GM21360 (cell line): ENCODE results near the gene GARNL3.

Experiments
- ATAC-seq: cut with Tn5 transposase; IDR thresholded peaks from one replicate; pipeline ENCODE4 v1.9.1; 2021; ENCODE audit warnings: mild to moderate bottlenecking, moderate library complexity; ENCODE audit not compliant: unreplicated experiment

The GARNL3 gene

DNA sequence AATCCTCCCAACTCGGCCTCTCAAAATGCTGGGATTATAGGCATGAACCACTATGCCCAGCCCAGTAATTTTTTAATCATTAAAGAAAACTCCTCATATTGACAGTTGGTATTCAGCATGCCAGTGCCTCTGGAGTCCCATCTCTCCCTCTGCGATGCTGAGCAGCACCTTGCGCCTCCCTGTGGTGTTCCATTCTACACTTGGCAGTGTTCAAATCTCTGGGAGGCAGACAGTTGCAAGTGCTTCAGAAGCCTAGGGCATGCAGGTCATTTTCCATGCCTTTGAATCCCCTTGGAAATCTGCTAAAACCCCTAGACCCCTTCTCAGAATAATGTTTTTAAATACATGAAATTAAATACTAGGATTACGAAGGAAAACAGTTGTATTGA is 41.3 kb downstream of the GARNL3 start:
- no peak for ATAC-seq

DNA sequence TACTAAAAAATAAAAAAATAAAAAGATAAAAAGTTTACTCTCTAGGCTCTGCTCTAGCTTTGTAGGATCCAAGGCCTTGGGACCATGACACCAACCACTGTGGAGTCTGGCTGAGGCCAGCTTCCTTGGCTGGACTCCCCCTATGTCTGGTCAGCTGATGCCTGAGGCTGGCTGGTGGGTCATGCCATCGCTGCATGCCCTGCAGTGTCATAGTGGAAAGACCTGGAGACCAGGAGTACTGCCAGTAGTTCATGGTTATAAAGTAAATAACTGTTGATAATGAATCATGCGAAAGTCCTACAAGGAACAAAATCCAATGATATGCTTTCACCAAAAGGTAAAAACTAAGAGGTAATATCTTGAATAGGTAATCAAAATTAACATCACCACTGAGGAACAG is 43.2 kb downstream of the GARNL3 start:
- ATAC-seq: no peak

DNA sequence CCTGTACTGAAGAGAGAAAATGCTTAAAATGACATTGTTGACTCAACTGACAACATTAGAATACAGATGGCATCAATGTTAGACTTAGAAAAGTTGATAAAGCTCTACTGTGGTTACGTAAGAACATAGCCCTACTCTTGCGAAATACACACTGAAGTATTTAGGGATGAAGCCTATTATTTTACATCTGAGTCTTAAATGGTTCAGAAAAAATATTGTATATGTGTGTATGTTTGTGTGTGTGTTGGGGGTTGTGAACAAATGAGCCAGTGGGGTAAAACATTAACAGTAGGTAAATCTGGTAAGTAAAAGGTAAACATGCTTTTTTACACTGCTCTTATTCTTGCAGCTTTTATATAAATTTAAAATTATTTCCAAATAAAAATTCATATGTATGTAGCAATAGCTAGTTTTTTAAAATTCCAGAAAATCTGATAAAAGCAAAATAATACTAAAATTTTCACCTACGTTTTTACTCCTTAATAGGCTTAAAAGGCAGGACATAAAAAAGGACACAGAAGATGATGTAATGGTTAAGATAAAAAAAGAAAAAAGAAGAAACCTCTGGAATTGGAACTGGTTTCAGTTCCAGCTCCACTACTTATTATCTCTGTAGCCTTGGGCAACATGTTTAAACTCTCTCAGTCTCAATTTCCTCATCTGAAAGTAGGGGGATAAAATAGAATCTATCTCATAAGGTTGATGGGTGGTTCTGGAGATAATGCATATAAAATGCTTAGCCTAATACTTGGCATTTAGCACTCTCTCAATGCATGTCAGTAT is 44.3 kb downstream of the GARNL3 start:
- no peak for ATAC-seq

DNA sequence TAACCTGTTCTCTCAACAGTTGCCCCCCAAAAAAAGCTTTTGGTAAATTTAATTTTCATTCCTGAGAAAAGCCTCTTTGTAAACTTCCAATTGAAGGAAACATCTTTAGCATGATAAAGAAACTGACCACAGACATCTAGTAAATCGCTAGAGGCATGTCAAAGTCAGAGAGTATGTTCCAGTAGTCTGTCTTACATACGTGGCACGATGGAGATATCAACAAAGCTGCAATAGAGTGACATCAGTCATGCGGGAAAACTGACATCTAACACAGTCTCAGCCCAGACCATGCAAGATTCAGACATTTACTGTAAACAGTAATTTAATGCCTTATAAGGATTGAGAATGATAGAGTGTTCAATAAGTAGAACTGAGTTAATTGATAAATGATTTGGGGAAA is 45.1 kb downstream of the GARNL3 start:
- no peak for ATAC-seq

DNA sequence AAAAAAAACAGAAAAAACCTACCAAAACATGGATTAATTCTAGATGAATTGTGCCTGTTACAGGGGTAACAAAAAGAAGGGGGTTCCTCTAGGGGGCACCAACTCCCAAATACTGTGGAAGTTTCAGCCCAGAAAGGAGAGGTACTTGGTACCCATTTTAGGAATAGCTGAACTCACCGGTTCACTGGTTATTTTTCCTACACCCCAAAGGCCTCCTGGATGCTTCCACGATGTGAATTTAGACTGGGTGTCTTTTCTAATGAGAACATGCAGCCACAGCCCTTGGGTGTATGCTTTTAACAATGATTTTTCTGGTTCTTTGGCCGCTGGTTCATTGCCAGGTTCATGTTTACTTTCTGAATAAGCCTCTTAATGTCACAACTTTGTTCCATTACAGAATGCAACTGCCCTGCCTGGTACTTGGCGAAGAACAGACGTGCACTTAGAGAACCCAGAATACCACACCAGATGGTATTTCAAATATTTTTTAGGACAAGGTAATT is 46.7 kb downstream of the GARNL3 start:
- ATAC-seq: no peak

DNA sequence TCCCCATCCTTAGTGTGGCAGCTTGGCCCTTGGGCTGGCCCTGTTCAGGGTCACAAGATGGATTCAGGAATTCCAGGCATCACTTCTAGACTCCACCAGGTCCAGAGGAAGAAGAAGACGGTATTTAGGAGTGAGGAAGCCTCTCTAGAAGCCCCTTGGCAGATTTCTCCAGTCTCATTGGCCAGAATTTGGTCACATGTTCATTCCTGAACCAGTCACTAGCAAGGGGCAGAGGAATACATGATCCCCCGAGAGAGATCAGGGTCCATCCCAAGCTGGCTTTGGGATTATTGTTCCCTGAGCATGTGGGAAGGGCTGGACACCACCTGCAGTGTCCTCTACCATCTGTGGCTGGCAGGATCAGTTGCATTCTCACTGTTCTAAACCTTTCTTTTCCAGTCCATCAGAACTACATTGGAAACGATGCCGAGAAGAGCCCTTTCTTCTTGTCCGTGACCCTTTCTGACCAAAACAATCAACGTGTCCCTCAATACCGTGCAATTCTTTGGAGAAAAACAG is 48.5 kb downstream of the GARNL3 start:
- ATAC-seq: no peak

DNA sequence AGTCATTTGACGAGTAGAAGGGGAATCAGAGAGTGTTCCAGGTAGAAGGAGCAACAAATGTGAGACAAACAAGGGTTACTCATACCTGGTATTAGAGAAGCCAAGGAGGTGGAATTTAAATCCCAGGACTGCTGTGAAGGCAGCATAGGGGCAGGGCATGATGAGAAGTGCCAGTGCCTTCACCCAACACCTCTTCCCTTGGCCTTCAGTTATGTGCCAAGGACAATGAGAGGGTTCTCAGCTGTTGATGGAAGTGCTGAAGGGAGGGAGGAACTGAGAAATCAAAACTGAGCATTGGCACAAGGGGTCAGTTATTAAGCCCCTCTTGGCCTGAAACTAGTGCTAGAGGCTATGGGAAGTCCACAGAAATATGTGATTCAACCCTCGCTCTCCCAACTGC is 50.3 kb downstream of the GARNL3 start:
- no peak for ATAC-seq

DNA sequence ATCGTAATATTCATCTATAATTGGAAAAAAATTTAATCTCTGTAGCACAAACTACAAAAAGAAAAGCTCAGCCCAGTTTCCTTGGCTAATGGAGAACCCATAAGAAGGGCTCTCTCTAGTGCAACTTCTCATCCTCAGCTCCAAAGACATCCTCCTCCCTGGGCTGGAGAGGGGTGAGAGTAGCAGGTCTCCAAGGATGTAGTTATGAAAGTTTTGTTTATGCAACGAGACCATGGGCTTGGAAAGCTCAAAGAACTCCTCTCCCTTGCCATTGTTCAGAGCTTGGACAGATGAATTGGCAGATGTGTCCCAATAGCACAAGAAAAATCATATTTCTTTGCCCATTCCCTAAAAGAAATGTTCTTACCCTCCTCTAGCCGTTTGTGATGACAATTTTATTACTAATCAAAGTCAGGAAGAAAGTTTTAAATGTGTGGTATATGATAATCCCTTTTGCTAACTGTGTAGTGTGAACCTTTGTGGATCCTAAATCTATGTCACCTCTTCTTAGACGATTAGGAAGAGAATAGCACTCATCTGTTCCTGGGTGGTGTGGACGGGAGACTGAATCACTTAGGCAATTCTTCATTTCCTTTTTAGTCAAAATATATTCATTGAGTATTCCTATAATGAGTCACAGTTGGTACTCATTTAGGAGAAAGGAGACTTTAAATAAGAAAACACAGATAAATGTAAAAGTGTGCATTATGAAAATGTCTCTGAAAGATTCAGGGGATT is 52.2 kb downstream of the GARNL3 start:
- ATAC-seq: no peak

DNA sequence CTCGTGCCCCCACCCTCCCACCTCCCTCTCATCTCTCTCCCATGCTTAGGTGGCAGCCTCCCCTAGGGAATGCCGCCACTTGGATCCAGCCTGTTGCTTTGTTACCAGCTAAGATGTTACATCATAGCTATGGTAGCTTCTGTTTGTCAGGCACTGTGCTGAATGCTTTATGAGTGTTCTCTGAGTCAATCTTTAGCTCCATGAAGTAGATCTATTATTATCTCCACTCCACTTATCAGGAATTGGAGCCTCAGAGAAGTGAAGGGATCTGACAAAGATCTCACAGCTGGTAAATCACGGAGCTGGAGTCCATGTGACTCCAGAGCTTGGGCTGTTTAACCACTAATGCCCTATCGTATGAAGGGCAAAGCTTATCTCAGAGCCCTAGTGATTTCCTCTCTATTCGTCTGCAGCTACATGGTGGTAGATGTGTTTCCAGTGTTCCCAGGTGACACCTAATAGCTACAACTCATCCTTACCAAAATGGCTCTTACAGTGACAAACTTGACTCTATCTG is 54.1 kb downstream of the GARNL3 start:
- ATAC-seq: no peak

DNA sequence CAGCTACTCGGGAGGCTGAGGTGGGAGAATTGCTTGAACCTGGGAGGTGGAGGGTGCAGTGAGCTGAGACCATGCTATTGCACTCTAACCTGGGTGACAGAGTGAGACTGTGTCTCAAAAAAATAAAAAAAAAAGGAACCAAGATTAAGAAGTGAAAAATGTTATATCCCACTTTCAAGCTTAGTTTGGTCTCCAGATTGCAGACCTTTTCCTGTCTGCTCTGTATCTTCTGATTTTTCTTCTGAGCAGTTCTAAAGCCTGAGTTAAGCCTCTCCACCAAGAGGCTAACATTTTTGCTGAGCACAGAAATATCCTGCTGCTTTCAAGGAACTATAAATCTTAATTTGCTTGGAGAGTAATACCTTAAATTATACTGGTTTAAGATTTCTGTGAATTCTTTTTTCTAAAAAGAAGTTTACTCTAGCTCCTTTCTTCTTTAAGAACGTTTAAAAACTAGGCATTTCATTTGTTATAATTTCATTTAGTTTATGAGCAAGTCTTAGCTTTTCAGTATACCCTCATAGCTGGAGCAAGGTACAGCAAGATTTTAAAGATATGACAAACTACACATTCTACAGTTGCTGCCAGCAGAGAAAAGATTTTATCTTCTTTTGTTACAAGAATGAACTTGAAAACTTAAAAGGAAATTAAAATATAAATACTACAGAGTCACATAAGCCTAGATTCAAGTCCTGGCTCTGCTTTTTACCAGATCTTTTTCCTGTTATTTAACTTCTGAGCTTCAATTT is 55.0 kb downstream of the GARNL3 start:
- no peak for ATAC-seq

DNA sequence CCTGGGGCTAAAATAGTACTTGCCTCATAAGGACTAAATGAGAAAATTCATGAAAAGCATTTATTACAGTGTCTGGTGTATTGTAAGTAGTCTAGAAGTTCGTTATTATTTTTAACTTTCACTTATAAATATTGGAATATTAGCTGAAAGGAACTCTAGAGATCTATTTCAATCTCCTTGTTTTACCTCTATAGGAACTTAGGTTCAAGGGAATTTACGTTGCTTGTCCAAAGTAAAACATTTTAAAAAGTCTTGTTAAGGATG is 55.5 kb downstream of the GARNL3 start:
- no peak for ATAC-seq

DNA sequence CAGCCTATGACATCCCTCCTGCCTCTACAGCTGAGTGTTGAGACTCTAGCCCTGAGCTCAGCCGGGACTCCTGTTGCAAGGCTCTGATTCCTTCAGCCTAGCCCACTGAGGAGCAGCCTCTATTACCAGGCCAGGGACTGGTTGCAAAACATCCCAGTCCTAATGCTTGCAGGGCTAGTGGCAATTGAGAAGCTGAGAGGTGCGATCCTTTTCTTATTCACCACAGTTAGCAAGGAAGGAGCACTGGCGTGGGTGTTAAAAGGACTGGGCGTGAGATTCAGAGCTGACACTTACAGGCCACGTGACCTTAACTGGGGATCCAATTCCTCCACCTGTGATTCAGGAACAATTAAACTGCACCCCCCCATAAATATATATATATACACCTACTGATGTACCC is 58.8 kb downstream of the GARNL3 start:
- no peak for ATAC-seq

DNA sequence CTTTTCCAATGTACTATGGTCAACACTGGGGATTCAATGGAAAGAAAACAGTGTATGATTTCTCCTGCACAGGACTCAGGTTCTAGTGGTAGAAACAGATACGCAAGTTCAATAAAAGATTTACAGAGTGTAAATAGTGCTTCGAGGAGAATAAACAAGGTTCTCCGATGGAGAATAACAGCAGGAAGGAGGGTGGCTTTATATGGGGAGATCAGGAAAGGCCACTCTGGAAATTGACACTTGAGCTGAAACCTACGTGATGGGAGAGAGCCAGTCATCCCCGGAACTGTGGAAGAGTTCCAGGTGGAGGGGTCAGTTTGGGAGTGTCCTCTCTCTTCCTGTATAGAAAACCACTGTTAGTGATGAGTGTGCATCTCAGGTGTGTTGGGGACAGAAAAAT is 65.9 kb downstream of the GARNL3 start:
- ATAC-seq: no peak

DNA sequence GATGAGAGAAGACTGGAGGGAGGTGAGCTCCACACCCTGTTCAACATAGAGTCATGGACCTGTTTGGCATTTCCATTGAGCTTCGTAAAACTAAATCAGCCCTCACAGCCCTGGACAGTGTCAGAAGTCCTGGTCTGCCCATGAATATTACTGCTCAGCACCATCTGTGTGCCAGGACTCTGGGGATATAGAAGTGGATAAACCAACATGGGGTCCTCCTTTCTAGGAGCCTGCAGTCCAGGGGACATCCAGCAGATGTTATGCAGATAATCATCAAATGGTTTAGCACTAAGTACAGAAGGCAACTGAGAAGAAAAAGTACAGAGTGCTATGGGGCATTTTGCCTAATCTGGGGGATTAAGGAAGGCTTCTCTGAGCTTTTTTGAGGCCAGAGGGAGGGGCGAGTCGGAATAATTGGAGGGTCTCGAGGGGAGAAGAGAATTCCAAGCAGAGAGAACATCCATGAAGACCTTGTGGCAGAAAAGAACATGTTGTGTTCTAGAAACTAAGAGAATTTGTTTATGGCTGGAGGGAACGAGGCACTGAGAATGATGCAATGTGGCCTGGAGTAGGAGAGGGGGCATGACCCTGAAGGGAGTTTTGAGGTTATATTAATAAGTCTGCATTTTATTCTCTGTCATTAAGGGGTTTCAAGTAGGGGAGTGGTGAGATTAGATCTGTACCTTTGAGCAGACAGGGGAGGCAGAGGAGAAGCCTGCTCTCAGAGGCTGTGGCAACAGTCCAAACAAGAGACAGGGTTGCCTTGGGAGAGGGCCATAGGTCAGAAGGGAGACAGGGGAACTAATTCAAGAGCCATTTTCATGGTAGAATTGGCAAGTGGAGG is 68.9 kb downstream of the GARNL3 start:
- ATAC-seq: no peak

DNA sequence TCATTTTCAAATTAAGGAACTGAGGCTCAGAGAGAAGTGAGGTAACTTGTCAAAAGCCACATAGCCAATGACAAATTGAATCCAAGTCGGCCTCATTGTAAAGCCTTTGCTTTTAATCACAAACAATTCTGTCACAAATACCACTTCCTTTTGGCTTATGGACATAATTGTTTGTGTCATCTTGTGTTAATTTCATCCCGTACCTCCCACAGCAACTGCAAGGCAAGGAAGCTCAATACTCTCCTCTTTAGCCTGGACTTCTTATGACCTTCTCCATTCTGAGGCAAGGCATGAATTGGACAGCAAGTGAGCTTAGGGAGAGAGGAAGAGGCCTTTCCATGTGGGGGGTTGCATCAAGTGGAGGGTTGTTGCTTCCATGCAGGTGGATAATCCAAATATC is 70.2 kb downstream of the GARNL3 start:
- ATAC-seq: no peak

DNA sequence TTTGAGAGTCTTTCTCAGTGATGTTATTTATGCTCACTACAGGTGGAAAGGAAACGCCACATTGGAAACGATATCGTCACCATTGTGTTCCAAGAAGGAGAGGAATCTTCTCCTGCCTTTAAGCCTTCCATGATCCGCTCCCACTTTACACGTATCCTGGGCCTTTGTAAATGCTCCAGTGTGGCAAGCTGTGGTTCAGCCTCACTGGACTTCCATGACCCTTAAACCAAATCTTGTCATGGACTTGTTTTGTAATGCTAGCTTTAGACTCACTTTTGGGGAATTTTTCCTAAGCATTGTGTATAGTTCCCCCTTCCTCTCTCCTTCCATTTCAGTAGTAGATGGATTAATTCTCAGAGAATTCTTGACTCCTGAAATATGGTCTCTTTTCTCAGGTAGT is 71.5 kb downstream of the GARNL3 start:
- ATAC-seq: no peak

DNA sequence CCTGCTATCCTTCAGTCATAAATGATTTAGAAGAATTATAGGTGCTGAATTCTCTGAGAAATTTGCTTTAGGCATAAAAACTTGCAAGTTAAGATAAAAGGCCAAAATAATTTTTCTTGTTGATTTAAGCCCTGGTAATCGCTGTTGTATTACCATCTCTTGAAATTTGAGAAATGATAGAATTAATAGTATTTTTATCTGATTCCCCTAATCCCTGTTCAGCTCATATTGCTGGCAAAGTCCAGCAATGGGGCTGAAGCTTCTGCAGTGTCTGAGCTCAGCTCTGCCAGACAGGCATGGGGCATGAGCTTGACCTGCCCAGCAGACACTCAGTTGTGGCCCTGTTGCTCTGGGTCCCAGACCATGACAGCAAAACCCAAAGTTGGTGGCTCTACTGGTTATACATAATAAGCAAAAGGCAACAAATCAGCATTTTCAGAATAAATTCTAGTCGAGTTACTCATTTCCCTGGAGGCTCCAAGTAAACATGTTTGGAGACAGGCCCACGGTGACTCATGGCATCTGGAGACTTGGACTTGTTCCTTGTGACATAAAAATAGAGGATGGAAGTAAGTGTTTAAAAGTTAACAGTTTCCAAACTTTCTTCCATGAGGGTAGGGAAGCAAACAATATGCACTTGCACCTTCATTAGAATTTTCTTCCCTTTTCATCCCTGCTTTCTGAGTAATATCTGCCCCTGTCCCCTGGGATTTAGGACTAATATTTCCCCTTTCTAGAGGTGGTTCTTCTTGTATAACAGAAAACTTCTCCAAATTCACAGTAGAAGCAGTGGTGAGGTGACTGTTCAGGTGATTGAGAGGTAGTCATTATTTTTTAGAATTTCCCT is 72.2 kb downstream of the GARNL3 start:
- ATAC-seq: no peak

DNA sequence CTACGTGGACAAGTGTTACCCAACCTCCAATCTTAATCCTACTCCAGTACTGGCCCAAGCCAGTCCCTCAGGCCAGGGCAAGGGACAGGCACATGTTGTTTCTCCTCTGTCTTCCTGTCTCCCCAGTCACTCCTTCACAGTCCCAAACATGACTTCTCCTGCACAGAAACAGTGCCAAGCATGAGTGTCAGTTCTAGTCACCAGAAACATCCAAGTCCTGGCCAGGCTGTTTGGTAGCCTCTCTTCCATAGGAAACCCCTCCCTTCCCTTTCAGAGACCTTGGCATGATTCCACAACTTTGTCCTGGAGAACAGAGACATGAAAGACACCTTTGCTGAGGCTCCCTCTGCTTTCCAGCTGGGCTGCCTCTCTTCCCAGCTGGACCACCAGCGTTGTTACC is 76.1 kb downstream of the GARNL3 start:
- no peak for ATAC-seq

DNA sequence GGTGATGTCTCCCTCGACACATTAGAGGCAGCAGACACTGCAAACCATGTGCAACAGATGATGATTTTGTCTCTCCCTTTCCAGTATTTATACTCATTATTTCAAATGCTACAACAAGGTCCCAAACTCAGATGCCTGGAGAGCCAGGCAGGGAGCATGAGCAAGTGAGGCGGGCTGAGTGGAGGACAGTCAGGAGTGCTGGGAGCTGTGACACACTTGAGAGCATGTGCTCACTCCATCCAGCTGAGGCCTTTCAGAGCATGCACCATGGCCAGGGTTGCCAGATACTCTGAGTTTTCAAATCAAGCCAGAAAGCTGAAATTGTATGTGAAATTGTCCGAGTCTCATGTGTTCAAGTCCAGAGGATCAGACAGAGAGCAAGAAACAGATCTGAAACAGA is 76.6 kb downstream of the GARNL3 start:
- ATAC-seq: no peak
